GM13977 (cell line): ENCODE results near the gene HM13.
"Not testable (repeated sequence)": the region's sequence is repeated elsewhere in the genome, so short reads cannot be mapped to it uniquely, and the experiment has no call there.

Source experiments
- DNase-seq: peaks from one replicate; pipeline ENCODE4 v3.0.0; 2012; ENCODE audit warnings: low spot score
- in situ Hi-C: fragments of 300-500 bp; cut with MboI; formaldehyde crosslinking; loops from one replicate; pipeline ENCODE4 v1.12.0; 2022; ENCODE audit warnings: low sequenced_read_pairs, low pct_unique_long_range_greater_than_20kb, mixed read lengths, inconsistent platforms; ENCODE audit not compliant: unreplicated experiment
- TF ChIP-seq, protein P1 (sequence below): IDR thresholded peaks from 2 replicates; pipeline ENCODE4 v1.5.1; 2012; ENCODE audit warnings: mild to moderate bottlenecking, control low read depth; ENCODE audit not compliant: insufficient read depth; ENCODE audit errors: extremely low read depth, missing control alignments

The HM13 gene

GRCh38 chr20:31542963-31543362 lies 28.7 kb downstream of the HM13 start:
- TF ChIP-seq, protein P1, sequence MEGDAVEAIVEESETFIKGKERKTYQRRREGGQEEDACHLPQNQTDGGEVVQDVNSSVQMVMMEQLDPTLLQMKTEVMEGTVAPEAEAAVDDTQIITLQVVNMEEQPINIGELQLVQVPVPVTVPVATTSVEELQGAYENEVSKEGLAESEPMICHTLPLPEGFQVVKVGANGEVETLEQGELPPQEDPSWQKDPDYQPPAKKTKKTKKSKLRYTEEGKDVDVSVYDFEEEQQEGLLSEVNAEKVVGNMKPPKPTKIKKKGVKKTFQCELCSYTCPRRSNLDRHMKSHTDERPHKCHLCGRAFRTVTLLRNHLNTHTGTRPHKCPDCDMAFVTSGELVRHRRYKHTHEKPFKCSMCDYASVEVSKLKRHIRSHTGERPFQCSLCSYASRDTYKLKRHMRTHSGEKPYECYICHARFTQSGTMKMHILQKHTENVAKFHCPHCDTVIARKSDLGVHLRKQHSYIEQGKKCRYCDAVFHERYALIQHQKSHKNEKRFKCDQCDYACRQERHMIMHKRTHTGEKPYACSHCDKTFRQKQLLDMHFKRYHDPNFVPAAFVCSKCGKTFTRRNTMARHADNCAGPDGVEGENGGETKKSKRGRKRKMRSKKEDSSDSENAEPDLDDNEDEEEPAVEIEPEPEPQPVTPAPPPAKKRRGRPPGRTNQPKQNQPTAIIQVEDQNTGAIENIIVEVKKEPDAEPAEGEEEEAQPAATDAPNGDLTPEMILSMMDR: no peak
- no peak for DNase-seq
- in situ Hi-C loops: no loop called here

GRCh38 chr20:31543966-31544598 lies 29.8 kb downstream of the HM13 start:
- DNase-seq: no peak
- in situ Hi-C loops: no loop called here
- TF ChIP-seq, protein P1: no peak

DNA sequence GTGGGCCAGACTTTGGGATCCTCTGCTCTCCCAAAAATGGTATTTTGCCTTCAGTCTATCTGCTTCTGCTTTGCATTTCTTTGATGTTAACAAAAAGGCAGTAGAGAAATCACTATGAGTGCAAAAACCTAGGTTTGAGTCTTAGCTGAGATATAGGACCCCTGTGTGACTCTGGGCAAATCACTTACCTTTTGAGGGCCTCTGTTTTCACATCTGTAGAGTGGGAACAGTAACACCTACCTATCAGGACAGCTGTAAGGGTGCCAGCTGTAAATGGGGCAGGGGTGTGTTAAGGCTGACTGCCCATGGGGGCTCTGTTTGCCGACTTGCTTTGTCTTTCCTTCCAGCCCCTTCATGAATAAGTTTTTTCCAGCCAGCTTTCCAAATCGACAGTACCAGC lies 30.4 kb downstream of the HM13 start:
- DNase-seq: no peak
- in situ Hi-C loops: no loop called here
- TF ChIP-seq, protein P1: no peak

DNA sequence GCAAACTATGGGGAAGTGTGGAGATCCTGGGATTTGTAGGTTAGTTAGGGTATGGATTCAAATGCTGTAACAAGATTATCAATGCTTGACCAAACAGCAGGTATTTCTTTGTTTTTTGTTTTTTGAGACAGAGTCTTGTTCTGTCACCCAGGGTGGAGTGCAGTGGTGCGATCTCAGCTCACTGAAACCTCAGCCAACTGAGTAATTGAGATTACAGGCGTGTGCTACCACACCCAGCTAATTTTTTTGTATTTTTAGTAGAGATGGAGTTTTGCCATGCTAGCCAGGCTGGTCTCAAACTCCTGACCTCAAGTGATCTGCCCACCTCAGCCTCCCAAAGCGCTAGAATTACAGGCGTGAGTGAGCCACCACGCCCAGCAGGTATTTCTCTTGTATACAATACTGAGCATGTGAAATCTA lies 31.4 kb downstream of the HM13 start:
- DNase-seq, in situ Hi-C loops: not testable (repeated sequence)

DNA sequence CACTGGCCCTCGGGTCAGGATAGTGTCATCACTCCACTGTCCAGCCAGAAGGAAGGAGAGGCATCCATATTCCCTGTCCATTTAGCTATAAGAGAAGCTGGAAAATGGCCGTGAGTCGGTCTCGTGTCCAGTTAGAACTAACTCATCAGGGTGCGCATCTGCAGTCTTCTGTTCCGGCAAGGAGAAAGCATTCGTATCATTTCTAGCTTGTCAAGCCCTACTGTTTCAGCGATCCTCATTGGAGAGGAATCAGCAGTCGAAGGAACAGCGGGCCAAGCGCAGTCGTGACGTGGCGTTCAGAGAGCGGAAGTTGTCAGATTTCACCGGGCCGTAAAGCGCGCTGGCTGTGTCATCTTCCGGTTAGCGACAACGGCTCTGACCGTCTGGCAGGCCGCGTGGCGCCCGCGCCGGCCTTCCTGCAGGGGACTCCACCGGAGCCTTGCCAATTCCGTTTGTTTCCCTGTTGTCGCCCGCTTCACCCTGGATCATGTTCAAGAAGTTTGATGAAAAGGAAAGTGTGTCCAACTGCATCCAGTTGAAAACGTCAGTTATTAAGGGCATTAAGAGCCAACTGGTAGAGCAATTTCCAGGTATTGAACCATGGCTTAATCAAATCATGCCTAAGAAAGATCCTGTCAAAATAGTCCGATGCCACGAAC lies 32.9 kb downstream of the HM13 start:
- TF ChIP-seq, protein P1: no peak
- peak; percentile 80 for DNase-seq
- in situ Hi-C loops: no loop called here

- TF ChIP-seq, protein P1: no peak
- DNase-seq: no peak
- in situ Hi-C loops: no loop called here
These were observed 33.6 kb downstream of the HM13 start for GRCh38 chr20:31547720-31548298.

- in situ Hi-C loops: no loop called here
- no peak for DNase-seq
- TF ChIP-seq, protein P1: no peak
These were observed 34.7 kb downstream of the HM13 start for GRCh38 chr20:31548820-31549512.
